GM19467 (cell line): ENCODE data around the gene MXRA7.
"Not testable (repeated sequence)": the region's sequence is repeated elsewhere in the genome, so short reads cannot be mapped to it uniquely, and the experiment has no call there.

Source experiments
- ATAC-seq: cut with Tn5 transposase; IDR thresholded peaks from one replicate; pipeline ENCODE4 v1.9.1; 2021; ENCODE audit warnings: mild to moderate bottlenecking, moderate library complexity; ENCODE audit not compliant: unreplicated experiment

The MXRA7 gene

DNA sequence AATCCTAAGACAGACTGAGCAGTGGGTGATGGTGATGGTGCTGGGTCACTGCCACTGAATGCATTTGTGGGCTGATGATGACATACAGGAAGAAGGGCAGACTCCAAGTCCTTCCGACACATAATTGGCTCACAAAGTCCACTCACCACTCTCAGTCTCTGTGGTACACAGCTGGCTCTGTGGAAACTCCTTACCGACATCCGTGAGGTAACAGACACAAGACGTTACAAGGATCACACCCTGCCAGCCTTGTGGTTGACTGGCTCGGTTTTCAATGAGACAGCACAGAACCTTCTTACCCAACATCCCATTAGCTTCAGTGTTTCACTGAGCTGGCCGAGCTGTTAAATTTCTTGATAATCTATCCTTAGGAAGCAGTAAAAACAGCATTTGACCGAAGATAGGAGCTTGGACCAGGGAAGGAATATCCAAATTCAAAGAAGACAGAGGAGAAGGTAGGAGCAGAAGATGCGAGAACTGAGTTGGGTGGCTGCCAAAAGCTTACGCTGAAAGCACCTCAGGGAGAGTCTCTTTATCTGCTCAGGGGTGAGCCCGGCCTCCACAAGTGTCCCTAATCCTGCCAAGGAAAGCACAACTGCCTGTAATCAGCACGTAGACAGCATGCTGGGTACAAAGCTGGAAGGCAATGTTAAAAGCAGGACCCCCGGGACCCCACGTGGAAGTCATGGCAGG, 5.5 kb upstream of the MXRA7 start:
- ATAC-seq, result no peak

DNA sequence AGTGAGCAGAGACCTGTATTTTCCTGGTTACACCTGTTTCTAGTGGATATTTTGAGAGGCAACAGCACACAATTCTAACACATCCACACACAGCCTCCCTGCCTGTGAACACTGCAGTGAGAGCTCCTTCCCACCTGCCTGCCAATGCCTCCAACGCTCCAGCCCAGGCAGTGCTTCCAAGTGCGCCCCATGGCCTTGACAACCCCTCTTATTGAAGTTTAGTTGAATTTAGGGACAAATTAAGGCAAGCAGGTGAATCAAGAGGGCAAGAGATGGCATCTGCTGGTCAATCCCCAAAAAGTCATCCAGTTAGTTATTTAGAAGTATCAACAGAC, 4.7 kb upstream of the MXRA7 start:
- ATAC-seq, result no peak

DNA sequence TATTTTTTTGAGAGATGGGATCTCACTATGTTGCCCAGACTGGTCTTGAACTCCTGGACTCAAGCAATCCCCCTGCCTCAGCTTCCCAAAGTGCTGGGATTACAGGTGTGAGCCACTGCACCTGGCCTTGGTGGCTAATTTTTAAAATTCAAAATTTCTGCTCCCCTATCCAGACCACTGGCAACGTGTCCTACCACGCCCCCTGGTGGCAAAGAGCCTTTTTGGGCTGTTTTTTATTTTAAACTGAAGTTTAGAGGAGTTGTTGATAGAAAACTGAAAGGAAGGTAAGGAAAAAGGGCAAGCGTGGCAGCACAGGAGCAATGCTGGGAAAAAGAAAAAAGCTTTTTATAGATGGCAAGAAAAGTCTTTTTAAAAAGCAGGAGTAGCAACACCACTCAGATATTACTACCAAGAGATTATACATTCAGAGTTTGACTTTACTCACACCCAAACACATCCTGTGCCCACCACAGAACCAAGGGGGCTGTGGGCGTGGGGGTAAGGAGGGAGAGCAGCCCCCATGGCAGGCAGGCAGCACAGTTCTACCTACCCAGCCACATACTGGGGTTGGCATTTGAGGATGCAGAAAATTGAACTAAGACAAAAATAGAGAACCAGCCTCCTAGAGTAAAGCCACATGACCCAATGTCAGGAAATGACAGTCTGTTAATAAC, 4.2 kb upstream of the MXRA7 start:
- no peak for ATAC-seq

DNA sequence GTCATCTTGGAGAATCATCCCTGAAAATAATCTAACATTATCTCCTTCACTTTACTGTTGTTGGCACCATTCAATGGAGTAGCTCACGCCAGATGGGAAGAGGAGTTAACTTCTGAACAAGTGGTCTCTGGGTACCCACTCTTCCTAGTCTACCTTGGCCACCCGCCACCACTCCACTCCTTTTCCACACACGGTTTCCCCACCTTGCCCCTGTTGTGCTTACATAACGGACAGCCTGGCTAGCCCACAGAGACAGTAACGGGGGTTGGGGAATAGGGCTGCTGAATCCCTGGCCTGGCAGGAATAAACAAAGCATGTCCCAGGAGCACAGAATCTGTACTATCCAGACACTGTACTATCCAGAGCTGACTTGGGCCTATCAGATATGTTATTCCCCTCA, 3.6 kb upstream of the MXRA7 start:
- no peak for ATAC-seq

DNA sequence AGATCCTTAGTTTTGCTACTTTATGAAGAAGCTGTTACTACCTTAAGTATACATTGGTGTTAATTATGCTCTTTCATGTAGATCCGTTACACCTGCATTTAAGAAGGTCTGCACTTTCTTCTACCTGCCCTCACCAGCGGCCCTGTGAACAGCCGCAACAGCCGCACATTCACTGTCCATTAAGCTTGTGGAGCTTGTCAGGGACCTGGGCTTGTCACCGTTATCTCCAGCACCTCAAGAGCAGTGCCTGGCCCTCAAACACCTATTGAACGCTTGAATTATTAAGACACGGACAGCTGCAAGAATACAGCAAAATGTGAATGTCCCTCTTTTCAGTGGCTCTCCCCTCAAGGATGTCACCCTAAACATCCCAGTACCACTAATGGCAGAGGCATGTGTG, 3.0 kb upstream of the MXRA7 start:
- ATAC-seq, result no peak

DNA sequence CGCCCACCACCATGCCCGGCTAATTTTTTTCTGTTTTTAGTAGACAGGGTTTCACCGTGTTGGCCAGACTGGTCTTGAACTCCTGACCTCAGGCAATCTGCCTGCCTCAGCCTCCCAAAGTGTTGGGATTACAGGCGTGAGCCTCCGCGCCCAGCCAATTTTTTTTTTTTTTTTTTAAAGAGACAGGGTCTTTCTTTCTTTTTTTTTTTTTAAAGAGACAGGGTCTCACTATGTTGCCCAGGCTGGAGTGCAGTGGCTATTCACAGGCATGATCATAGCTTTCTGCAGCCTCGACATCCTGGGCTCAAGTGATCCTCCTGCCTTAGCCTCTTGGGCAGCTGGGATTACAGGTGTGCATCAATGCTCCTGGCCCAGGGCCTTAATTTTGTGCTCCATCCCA, 1.6 kb upstream of the MXRA7 start:
- ATAC-seq, result not testable (repeated sequence)

DNA sequence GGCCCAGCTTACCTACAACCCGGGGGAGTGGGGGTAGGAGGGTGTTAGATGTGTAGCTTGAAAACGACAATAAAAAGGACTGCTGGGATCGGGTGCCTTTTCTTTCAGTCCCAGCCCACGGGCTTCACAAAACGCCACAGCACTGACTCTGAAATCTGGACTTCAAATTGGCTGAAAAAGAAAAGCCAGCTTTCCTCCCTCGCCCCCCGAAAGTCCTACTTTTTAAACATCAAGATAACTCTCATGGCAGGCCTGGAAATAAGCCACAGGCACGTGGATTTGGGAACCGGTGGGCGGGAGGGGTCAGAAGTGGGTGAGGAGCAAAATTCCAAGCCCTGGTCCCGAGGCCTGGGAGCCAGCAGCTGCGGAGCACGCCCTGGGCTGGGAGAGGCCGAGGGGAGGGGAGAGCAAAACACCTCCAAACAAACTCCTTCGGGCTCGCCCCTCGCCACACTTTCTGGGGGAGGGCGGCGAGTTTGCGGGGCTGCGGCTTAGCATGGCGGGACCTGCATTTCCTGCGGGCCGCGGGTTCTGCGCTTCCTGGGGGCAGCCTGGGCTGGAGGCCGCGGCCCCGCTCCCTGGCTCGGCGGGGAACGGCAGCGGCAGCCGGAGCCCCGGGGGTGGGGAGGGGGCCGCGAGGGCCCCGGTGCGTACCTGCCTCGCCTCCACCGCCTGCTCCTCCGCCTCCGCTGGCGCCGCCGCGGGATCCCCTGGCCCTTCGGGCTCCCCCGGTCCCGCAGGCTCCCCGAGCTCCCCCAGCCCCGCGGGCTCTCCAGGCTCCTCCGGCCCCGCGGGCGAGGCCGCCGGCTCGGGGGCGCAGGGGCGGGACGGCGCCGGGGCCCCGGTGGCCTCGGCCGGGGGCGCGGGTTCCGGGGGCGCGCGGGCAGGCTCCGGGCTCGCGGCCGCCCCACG, 558 bp downstream of the MXRA7 start:
- not testable (repeated sequence) for ATAC-seq

DNA sequence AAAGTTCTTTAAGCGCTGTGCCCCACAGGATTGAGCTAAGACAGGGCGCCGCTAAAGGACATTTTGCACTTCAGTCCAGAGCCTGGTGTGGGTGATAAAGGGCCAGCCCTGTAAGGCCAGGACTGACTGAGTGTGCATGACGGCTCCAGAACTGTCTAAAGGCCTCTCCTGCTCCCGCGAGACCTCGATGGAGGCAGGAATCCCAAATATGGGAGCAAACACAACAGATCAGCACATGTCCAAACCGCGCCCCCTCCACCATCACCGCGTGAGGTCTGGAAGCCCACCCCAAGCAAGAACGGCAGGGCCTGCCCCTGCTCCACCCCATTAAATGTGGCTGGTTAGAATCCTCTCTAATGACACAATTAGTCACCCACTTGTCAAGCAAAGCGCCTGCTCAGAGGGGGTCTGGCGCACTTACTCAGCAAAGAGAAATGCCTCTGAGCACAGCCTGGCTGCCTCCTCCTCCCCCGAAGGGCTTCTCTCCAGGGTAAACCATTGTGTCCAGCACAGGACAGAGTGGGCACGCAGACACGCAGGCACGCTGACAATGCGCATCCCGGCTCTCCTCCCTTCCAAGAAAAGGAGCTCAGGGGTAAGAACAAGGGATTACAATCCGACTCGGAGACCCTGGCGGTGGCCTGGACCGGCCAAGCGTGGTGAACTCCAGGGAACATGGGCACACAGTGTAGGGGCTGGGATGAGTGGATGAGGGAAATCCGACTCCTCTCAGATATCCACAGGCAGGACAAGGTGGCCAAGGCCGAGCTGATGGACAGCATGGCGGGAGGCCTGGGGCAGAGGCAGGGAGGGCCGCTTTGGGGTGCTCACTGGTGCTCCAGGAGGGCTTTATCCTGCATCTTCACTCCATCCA, 1.5 kb downstream of the MXRA7 start:
- ATAC-seq, result no peak

DNA sequence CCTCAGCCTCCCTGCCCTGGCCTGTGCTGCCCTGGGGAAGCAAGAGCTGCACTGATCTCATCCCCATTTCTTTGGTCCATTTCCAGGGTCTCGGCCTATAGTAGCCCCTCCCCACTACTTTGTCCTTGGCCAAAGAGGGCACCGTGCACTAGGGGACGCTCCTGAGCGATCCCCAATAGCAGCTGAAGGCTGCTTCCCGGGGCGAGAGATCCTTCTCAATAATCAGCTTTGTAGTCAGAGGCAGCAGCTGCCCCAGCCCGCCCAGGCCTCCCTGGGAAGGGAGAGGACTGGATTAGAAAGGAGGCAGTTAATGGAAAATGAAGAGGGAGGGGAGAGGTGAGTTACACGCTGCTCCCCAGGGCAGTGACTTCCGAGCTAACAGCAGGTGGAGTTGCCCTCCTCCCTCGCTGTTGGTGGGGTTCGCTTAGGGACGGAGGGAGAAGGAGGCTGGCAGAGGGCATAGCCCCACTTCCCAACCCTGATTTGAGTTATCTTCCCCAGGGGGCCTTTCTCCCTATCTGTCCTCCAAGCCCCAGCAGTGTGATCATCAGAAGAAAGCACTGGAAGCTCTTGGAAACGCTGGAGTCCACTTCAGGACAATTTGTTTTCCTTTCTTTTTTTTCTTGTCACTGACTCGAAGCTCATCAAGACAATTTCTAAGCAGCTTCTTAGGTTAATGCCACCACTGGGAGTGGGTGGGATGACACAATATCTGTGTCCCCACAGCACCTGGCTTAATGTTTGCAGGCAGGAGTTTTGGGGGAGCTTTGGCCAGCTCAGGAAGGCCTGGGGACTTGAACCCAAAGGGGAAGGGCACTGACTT, 2.6 kb downstream of the MXRA7 start:
- no peak for ATAC-seq

DNA sequence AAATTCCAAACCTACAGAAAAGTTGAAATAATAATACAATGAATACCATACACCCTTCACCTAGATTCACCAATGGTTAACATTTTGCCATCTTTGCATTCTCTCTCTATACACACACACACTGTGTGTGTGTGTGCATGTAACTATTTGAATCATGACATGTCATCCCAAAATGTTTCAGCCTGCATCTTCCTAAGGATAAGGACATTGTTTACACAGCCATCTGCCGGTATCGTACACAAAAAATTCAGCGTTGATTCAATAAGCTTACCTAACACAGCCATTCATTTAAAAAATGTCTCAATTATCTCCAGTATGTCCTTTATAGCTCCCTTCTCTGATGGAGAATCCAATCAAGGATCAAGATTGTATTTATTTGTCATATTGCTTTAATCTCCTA, 3.9 kb downstream of the MXRA7 start:
- ATAC-seq, result no peak

DNA sequence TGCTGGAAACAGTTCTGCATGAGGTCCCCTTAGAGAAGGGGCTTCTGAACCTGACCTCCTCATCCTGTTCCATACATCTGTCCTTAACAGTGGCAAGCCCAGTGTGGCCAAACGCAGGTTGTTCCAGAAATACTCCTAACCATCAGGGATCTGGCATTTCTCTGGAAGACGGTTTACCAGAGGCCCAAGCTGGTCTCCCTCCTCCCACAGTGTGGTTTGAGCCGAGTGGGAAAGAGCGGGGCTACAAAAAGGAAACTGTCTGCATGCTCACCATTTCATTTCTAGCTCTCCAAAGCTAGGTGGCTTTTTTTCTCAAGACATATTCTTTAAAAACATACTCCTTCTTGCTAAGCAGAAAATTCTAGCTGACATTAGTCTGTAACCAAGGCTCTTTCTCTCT, 6.0 kb downstream of the MXRA7 start:
- ATAC-seq, result no peak

DNA sequence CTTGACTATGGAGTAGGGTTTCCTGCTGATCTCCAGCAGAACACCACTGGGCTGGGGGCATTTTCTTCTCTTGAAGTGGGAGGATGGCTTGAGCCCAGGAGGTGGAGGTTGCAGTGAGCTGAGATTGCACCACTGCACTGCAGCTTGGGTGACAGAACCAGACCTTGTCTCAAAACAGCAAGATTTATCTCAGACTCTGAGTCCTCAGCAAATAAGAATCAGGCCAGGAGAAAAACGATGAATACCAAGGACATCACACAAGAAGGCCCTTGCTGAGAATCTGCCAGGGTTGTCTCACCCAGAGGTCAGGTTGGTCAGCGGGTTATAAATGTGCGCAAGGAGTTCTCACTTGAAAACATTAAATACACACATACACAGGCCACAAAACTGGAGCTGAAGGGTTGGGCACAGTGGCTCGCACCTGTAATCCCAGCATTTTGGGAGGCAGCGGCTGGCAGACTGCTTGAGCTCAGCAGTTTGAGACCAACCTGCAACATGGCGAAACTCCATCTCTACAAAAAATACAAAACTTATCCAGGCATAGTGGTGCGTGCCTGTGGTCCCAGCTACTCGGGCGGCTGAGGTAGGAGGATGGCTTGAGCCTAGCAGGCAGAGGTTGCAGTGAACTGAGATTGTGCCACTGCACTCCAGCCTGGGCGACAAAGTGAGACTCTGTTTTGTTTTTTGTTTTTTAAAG, 7.7 kb downstream of the MXRA7 start:
- no peak for ATAC-seq

DNA sequence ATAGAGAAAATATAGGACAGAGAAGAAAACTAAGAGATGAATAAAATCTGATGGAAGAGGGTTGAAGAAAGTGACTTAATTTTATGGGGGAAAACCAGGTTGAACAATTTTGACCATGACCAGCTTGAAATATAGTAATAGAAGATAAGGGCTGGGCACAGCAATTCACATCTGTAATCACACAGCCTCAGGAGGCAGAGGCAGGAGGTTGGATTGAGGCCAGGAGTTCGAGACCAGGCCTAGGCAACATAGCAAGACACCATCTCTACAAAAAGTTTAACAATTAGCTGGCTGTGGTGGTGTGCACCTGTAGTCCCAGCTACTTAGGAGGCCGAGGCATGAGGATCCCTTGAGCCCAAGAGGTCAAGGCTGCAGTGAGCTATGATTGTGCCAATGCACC, 8.7 kb downstream of the MXRA7 start:
- no peak for ATAC-seq

DNA sequence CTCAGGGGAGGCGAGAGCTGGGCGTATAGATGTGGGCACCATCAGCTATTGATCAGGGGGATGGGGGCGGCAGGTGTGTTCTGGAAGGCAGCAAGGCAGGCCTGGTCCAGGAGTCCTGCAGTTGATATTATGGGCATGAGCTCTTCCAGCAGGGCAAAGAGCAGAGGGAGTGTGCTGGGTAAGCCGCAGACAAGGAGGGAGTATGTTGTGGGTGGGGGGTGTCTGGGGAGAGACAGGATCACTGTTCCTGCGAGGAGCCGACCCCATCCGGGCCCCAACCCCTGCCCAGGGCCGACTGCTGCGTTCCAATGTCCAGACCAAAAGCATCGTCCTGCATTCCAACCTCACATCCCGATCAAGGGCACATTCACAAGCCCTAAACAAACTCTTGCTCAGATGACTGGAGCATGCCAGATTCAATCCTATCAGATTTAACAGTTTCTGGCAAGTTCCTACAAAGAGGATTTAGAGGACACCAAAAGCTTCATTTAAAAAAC, 9.2 kb downstream of the MXRA7 start:
- ATAC-seq, result no peak

DNA sequence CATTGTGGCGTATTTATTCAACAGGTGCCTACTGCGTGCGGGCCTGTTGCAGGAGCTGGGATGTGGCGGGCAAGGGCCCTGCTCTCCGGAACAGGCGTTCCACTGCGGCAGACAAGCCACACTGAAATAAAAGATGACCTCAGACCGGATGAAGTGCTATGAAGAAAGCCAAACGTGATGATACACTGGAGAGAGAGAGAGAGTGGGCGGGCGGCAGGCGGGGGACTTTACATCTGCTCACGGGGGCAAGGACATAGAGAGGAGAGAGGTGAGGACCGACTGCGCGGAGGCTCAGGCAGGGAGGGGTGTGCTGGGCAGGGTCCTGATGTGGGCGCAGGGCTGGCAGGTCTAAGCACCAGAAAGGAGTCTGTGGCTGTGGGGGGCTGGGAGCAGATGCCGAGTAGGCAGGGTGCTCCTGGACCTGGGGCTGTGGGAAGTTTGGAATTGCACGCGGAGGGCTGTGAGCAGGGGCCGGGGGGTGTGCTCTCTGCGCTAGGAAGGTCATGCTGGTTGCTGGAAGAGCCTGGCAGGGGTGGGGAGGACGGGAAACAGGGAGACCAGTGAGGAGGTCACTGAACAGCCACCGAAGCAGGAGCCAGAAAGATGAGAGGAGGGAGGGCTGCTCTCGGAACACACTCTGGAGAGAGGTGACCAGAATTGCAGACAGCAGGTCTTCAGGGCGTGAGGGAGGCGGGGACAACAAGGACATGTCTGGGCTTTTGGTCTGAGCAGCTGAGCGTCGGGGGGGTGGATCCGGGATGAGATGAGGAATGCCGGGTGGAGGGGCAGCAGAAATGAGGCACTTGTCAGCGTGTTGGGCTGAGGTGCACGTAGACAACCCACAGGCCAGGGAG, 9.9 kb downstream of the MXRA7 start:
- no peak for ATAC-seq

DNA sequence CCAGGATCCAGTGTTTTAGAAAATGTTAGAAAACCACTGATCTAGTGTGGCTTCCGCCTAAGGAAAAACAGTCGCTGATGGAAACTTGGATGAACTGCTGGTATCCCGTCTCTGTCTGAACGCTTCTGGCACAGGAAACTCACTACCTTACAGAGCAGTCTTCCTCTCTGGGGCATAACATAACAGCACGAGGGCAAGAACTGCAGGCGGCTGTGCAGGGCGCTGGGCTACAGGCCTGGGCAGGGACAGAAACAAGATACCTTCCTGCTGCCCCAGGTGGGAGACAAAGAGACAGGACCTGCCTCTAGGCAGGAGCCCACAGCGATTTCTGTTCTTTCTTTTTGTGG, 10.5 kb downstream of the MXRA7 start:
- ATAC-seq, result no peak

DNA sequence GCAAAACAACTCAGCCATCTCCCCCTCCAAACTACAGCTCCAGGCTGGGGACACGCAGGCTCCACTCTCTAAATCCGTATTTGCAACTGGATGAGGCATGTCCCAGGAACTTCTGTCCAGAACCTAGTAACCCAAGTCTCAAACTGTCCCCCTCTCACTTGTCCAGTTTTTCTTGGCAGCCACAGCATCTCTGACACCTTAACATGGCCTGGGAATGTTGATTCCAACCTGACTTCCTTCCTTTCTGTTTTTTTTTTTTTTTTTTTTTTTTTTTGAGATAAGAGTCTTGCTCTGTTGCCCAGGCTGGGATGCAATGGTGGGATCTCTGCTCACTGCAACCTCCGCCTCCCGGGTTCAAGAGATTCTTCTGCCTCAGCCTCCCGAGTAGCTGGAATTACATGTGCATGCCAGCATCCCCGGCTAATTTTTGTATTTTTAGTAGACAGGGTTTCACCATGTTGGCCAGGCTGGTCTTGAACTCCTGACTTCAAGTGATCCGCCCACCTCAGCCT, 12.2 kb downstream of the MXRA7 start:
- ATAC-seq, result not testable (repeated sequence)
